NCI-H1694 treated with DMSO at 0.1 percent for 48 hours (cell line): ENCODE data around the gene MMP24OS.
"Not testable (repeated sequence)": the region's sequence is repeated elsewhere in the genome, so short reads cannot be mapped to it uniquely, and the experiment has no call there.

Source experiments
- DNase-seq: peaks from one replicate; lab custom pipeline; 2025; lab: John Stamatoyannopoulos, UW

MMP24OS gene

DNA sequence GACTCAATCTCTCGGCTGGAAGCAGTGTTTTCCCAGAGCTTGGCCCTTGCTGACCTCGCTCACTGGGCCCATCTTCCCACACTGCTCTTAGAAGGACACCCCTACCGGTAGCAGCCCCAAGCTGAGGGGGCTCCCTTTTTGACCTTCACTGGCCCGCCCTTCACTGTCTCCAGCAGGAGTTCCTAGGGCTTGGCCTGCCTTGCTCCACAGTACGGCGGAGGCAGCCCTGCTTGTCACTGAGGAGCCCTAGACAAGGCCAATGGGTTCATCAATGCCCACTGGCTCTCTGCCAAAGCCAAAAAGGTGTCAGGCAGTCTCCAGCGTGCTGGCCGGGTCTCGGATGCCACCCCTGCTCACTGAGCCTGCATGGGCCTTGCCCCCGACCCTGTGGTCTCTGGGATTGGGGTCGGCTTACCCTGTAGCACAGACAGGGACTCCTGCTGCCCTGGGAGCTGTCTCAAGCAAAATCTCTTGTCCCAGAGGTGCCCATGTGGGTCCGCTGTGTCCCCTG, 2.1 kb downstream of the MMP24OS start:
- no peak for DNase-seq

- no peak for DNase-seq
Observed at GRCh38 chr20:35274172-35275092, 3.5 kb downstream of the MMP24OS start.

DNA sequence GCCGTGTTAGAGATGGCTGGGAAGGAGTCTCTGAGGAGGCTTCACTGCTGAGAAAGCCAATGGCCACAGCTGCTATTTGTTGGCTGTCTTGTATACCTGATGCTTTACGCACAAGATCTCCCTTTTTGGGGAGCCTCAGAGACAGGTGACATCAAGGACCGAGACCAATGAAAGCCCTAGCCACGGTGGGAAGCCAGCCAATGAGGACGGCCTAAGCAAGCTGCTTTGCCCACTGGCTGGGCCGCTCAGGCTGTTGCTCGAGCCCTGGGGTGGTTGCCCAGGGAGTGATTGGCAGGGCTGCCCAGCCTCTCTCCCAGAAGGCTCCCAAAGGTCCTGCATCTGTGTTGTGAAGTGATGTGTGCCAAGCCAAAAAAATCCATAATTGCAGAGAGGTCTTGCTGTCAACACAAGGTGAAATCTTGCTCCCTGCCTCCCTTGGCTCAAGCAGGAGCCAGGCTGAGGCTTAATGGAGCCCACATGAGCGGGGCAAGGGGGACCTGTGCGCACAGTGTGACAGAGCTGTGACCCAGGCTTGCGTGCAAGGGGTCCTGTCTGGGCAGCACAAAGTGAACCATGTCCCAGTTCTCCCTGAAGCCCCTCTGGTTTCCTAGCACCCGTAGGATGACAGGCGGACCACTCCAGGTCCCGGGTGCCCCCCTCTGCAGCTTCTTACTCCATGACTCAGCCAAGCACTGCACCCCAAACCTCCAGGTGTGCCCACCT, 4.3 kb downstream of the MMP24OS start:
- no peak for DNase-seq

GRCh38 chr20:35271904-35272303, 6.0 kb downstream of the MMP24OS start:
- no peak for DNase-seq

DNA sequence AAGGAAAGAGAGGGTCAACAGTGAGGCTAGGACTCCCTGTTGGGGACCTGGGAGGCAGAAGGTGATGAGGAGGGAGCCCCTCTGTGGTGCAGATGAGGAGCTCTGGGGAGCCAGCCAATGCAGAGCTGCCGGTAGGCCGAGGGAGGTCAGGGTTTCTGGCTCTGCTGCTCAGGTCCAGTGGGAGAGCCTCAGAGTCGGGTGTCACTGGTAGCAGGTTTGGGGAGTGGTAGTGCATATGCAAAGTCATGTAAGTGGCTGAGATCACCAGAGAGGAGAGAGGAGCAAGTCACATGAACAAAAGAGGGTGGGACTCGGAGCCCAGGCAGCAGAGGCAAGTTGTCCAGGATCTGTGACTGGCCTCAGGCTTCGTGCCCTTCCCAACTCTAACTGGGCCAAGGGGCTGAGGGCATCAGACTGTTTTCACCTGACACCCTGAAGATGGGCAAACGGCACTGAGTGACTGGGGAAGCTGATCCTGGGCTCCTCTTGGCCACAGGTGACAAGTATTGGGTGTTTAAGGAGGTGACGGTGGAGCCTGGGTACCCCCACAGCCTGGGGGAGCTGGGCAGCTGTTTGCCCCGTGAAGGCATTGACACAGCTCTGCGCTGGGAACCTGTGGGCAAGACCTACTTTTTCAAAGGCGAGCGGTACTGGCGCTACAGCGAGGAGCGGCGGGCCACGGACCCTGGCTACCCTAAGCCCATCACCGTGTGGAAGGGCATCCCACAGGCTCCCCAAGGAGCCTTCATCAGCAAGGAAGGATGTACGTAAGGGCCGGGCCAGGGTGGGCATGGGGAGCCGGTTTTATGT, 6.6 kb downstream of the MMP24OS start:
- DNase-seq: no peak

GRCh38 chr20:35270021-35270902, 7.7 kb downstream of the MMP24OS start:
- no peak for DNase-seq

GRCh38 chr20:35269055-35269781, 8.7 kb downstream of the MMP24OS start:
- DNase-seq: no peak

DNA sequence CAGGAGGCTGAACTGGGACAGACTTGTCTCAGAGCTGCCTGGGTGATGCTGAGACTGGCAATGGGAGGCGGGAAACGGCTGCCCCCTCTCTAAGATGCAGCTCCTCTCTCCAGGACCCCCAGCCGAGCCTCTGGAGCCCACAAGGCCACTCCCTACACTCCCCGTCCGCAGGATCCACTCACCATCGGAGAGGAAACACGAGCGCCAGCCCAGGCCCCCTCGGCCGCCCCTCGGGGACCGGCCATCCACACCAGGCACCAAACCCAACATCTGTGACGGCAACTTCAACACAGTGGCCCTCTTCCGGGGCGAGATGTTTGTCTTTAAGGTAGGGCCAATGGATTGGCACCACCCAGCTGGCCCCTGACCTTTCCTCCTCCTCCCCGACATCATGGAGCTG, 10.8 kb downstream of the MMP24OS start:
- no peak for DNase-seq

DNA sequence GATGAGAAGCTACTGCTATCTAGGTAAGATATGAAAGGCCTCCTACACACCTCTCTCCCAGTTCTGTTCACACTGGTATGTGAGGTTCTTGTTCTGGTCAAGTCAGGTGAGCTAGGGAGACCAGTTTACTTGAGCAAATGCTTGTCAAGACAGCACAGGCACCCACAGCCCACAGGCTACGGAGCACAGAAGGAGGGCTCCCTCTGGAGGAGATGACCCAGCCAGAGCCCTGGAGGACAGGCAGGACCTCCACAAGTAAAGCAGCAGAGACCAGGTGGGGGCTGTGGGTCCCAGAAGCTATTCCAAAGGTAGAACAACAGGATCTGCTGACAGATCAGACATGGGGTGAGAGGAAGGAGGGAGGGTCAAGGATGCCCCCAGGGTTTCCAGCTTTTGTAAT, 13.2 kb downstream of the MMP24OS start:
- no peak for DNase-seq

DNA sequence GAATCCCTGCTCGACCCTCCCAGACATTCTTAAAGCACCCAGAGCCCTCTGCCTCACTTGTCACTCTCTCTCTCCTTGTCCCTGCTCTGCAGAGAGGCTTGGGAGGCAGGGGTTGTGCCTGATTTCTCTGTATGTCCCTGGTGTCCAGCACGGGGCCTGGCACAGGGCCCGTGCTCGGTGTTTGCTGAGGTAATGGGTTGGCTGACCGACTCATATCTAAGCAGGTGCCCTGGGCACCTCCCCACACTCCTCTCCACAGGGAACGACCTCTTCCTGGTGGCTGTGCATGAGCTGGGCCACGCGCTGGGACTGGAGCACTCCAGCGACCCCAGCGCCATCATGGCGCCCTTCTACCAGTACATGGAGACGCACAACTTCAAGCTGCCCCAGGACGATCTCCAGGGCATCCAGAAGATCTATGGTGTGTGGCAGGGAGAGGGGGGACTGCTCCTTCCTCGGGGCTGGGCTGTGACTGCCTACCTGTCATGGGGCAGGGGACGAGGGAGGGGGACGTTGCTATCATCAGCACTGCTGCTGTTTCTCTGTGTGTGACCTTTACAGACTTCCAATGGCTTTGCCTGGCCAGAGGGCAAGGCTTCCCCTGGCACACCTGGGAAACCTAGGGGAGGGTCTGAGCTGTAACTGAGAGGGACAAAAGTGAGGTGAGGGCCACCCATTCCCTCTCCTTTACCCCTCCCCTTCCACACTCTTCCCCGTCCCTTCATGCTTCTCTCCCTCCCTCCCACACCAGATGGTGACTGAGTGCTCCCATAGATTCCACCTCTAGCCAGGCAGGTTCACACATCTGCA, 14.2 kb downstream of the MMP24OS start:
- DNase-seq: no peak

GRCh38 chr20:35262731-35263531, 15.0 kb downstream of the MMP24OS start:
- DNase-seq: not testable (repeated sequence)

- DNase-seq: not testable (repeated sequence)
Observed at GRCh38 chr20:35262321-35262720, 15.6 kb downstream of the MMP24OS start.

GRCh38 chr20:35260426-35260825, 17.5 kb downstream of the MMP24OS start:
- no peak for DNase-seq

DNA sequence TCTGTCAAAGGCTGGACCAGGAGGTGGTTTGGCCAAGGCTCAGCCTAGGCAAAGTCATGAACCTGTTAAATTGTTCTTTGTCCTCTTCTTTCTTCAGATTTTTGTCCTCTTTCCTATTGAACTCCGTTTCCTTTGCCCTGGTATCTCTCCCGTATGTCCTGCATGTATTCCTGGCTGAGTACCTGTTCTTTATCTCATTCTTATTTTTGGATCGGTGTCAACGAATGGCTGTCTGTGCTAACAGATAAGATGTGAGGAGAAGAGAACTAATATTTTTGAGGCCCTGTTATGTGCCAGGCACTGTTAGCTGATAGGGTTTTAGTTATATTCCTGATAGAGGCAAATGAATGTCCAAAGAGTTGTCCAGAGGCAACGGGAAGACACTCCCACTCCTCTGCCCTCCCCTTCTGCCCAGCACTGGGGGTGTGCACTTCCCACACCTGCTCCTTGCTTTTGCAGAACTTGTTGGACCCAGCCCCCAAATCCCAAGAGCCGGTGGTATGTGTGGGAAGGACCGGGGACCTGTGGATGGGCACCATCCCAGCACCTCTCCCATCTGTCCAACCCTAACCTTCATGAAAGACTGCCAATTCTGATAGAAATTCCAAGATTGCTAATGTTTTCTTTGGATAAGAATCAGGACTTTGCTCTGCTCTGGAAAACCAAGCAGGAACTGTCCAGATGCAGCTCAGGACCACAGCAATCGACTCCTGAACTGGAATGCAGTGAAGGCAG, 20.6 kb downstream of the MMP24OS start:
- DNase-seq: no peak

DNA sequence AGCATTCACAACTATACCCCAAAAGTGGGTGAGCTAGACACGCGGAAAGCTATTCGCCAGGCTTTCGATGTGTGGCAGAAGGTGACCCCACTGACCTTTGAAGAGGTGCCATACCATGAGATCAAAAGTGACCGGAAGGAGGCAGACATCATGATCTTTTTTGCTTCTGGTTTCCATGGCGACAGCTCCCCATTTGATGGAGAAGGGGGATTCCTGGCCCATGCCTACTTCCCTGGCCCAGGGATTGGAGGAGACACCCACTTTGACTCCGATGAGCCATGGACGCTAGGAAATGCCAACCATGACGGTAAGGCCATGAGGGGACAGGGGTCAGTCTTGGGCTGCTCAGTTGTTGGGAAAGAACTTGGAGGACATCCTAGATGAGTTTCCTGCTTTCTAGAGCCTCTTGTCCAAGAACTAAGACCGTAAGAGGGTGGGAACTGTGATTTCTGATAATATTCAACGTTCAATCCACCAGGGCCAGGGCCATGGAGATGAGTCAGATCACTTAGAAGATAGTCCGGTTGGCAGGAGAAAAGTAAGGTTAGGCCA, 23.4 kb downstream of the MMP24OS start:
- no peak for DNase-seq

GRCh38 chr20:35253010-35253409, 24.9 kb downstream of the MMP24OS start:
- DNase-seq: no peak

DNA sequence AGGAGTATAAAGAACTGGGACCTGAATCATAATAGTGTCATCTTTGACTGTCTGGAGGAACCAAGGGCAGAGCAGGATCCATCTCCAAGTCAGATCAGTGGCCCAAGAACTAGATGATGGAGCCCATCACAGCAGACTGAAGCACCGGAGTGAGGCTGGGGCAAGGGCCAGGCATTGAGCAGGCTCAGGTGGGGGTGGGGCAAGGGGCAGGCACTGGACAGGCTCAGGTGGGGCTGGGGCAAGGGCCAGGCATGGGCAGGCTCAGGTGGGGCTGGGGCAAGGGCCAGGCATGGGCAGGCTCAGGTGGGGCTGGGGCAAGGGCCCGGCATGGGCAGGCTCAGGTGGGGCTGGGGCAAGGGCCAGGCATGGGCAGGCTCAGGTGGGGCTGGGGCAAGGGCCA, 25.3 kb downstream of the MMP24OS start:
- DNase-seq: not testable (repeated sequence)

DNA sequence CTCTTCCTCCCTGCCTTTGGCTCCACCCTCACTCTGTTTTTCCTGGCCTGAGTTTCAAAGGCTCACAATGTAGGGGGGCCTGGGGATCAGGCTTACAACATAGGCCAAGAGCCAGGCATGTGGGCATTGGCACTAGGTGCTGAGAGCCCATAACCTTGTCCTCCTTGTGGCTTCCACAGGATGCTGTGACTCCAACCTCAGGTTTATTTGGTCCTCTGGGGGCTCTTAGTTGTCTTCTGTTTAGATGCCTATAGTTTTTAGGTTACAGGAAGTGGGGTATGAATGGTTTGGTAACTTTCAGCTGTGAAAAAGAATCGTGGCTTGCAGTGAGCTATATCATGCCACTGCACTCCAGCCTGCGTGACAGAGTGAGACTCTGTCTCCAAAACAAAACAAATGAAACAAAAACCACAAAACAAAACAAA, 25.9 kb downstream of the MMP24OS start:
- DNase-seq: no peak
